Measurements from ENCODE around the gene IGFBP5. TPM values are rescaled to one million over a fixed set of nuclear protein-coding genes. Genes with fewer than 3 reads are reported as not detected.
A peak's percentile ranks its signal among the peaks of the same experiment; 100 is the strongest.

Gene IGFBP5
- total RNA-seq, 3 donors from 2014 or later = 36.4 to 628 (median 95.9) TPM

GRCh38 chr2:216671081-216671411 is 24.3 kb downstream of the IGFBP5 start:
- no peaks in the 10 kb centered on the region for H3K9me3 ChIP-seq
- intact Hi-C loops (cut with DNase I, micrococcal nuclease) = no loop called here
- H3K4me1 ChIP-seq (ENCODE audit: low read depth) = no peaks in the 10 kb centered on the region
- ATAC-seq (no peak), DNase-seq (no peak)
- H3K36me3 ChIP-seq (ENCODE audit: low read depth) = no peaks in the 10 kb centered on the region
- H3K4me3 ChIP-seq = no peak overlapping the region
- TF ChIP-seq, protein P1, sequence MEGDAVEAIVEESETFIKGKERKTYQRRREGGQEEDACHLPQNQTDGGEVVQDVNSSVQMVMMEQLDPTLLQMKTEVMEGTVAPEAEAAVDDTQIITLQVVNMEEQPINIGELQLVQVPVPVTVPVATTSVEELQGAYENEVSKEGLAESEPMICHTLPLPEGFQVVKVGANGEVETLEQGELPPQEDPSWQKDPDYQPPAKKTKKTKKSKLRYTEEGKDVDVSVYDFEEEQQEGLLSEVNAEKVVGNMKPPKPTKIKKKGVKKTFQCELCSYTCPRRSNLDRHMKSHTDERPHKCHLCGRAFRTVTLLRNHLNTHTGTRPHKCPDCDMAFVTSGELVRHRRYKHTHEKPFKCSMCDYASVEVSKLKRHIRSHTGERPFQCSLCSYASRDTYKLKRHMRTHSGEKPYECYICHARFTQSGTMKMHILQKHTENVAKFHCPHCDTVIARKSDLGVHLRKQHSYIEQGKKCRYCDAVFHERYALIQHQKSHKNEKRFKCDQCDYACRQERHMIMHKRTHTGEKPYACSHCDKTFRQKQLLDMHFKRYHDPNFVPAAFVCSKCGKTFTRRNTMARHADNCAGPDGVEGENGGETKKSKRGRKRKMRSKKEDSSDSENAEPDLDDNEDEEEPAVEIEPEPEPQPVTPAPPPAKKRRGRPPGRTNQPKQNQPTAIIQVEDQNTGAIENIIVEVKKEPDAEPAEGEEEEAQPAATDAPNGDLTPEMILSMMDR (IDR thresholded peaks at IDR 0.05) = no peak

GRCh38 chr2:216670266-216671080 is 24.9 kb downstream of the IGFBP5 start:
- ATAC-seq (no peak), DNase-seq (no peak)
- TF ChIP-seq, protein P1 (IDR thresholded peaks at IDR 0.05) = no peak
- no peaks in the 10 kb centered on the region for H3K9me3 ChIP-seq
- H3K4me3 ChIP-seq = no peak overlapping the region
- intact Hi-C loops (cut with DNase I, micrococcal nuclease) = no loop called here
- H3K36me3 ChIP-seq (ENCODE audit: low read depth) = no peaks in the 10 kb centered on the region
- peaks cover 1% of the 10 kb centered on the region for H3K4me1 ChIP-seq (ENCODE audit: low read depth)

DNA sequence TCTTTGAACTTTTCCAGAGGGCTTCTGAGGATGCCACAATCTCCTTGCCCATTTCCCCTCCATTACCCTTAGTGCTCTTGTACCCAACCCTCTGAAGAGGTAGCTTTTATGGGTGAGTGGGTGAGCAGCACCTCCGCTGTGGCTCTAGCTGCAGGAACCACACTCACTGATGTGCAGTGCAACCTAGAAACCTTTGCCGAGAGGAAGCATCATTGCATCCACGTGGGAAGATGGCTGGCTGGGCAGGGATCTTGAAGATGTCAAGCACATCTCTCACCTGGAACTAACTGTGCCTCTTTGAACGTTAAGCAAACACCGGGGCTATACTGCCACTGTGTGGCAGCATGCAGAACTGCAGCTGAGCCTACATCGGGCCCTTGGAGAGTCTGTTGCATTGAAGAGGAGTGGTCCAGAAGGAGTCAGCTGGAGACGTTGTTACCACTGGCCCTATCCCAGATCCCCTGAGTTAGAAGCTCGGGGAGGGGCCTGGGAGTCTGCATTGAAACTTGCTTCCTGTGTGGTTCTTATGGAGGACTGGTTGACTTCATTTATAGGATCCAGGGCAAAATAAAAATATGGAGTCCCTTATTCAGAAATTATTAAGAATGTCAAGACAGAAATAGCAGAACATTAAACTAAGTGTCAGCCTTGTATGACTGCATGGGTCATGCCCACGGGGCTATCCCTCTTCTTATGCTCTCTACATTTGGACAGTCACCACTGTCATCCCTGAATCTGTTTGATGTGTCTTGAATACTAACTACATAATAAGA is 28.7 kb downstream of the IGFBP5 start:
- ATAC-seq (peak; percentile 88), DNase-seq (peak in 2 of 3 donors; percentile 81 to 83)
- TF ChIP-seq, protein P1 (IDR thresholded peaks at IDR 0.05) = peak; percentile 93
- Histone ChIP-seq H3K4me3 (no peak overlapping the region), H3K36me3 (ENCODE audit: low read depth) (no peaks in the 10 kb centered on the region), H3K9me3 (no peaks in the 10 kb centered on the region), H3K4me1 (ENCODE audit: low read depth) (peaks cover 6% of the 10 kb centered on the region)
- intact Hi-C loops (cut with DNase I, micrococcal nuclease) = loop anchor here (2.0 kb wide), 2 partner anchors 148 to 150 kb away; no protein-coding TSS in a partner anchor

DNA sequence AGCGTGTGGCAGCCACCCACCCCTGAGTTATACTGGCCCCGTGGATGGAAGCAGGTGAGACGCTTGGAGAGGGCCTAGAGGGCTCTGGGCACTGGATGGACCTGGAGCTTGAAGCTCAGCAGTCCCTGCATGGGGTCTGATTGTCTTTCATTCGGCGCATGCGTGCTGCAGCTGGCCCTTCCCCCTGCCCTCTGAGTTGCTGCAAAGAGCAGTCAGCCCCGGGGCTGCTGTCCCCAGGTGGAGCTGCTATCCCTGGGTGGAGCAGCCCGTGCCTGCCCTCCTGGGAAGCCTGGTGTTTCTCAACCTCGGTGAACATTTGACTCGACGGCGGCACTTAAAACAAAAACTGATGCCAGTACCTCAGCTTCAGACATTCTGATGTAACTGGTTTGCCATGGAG is 29.6 kb downstream of the IGFBP5 start:
- no peaks in the 10 kb centered on the region for H3K9me3 ChIP-seq
- no peak for ATAC-seq
- peaks cover 6% of the 10 kb centered on the region for H3K4me1 ChIP-seq (ENCODE audit: low read depth)
- TF ChIP-seq, protein P1 (IDR thresholded peaks at IDR 0.05) = no peak
- no peak overlapping the region for H3K4me3 ChIP-seq
- intact Hi-C loops (cut with DNase I, micrococcal nuclease) = loop anchor here (2.0 kb wide), 2 partner anchors 147 to 149 kb away; no protein-coding TSS in a partner anchor
- no peak for DNase-seq
- H3K36me3 ChIP-seq (ENCODE audit: low read depth) = no peaks in the 10 kb centered on the region

- peak; percentile 7 for ATAC-seq
- intact Hi-C loops (cut with DNase I, micrococcal nuclease) = no loop called here
- H3K9me3 ChIP-seq = no peaks in the 10 kb centered on the region
- DNase-seq = peak in 1 of 3 donors; percentile 53
- peaks cover 6% of the 10 kb centered on the region for H3K4me1 ChIP-seq (ENCODE audit: low read depth)
- H3K36me3 ChIP-seq (ENCODE audit: low read depth) = no peaks in the 10 kb centered on the region
- TF ChIP-seq, protein P1 (IDR thresholded peaks at IDR 0.05) = no peak
- H3K4me3 ChIP-seq = no peak overlapping the region
These were observed 30.1 kb downstream of the IGFBP5 start for GRCh38 chr2:216665242-216665641.
